Skin epidermis (tissue), 12 donors: Measurements from ENCODE around the gene CCDC78.
A peak's percentile ranks its signal among the peaks of the same experiment; 100 is the strongest.

Experiments used
- H3K27ac ChIP-seq, 21 experiments: fragments of 200-600 bp; sonication (generic) in 11 of 21; one replicate each; pipeline ENCODE4 v1.5.0; 2020; ENCODE audit warnings: mild to moderate bottlenecking in 3 of 21, inconsistent platforms in 2 of 21, moderate library complexity in 2 of 21
- H3K4me3 ChIP-seq, 7 experiments: fragments of 200-600 bp; sonication (generic) in 2 of 7; one replicate each; pipeline ENCODE4 v1.5.0; 2020; ENCODE audit warnings: inconsistent platforms in 2 of 7, mild to moderate bottlenecking in 2 of 7, moderate library complexity in 1 of 7

The CCDC78 gene

GRCh38 chr16:674968-675883 lies 51.0 kb downstream of the CCDC78 start, which contains the start of gene RHBDL1:
Gene RHBDL1 (plus strand): TSS chr16:675671. CDS start chr16:675791, 120 bp downstream.
- Histone ChIP-seq H3K27ac (peak within 1 kb of the TSS in 1 of 21 experiments; percentile 21), H3K4me3 (peak within 1 kb of the TSS in 3 of 7 experiments; percentile 15 to 32 (median 19))

DNA sequence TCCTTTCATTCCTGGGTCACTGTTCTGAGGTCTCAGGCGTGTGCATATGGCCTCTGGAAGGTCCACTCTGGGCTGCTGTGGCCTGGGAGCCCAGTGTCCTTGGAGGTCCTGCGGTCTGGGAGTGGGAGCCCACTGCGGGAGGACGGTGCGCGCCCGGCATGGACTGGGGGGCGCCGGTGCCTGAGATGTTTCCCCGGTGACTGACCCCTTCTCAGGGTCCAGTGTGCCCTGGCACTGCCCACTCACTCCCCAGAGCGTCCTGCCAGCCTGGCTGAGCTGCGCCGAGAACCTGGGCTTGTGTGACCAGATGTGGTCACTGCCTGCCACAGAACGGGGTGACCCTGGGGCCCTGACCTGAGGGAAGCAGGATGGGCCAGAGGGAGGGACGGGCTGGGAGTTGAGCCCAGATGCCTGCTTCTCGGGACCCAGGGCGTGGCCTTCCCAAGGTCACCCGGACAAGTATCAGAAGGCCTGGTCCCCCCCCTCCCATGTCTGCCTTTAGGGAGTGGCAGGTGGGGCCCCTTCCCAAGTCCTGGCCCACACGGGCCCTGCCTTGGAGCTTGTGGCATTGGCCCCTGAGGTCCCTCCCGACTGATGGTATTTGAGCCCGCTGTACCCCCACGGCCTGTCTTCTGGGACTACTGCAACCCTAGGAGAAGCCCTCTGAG lies 51.9 kb downstream of the CCDC78 start:
- H3K4me3 ChIP-seq = no peak overlapping the region
- H3K27ac ChIP-seq = no peak overlapping the region

GRCh38 chr16:673399-673991 lies 52.7 kb downstream of the CCDC78 start:
- Histone ChIP-seq H3K27ac (no peak overlapping the region), H3K4me3 (no peak overlapping the region)

DNA sequence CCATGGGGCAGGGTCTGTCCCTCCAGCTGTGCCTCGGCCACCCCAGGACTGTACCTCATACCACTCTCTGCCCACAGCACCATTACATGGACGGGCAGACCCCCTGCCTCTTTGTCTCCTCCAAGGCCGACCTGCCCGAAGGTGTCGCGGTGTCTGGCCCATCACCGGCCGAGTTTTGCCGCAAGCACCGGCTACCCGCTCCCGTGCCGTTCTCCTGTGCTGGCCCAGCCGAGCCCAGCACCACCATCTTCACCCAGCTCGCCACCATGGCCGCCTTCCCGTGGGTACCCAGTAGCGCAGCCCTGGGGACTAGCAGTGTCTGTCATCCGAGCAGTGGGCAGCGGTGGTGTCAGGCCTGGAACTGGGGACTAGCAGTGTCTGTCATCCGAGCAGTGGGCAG lies 53.4 kb downstream of the CCDC78 start:
- Histone ChIP-seq H3K27ac (no peak overlapping the region), H3K4me3 (no peak overlapping the region)
